CD14-positive monocyte (primary cell): ENCODE results near the gene TUBGCP5. TPM values are rescaled to one million over a fixed set of nuclear protein-coding genes. Genes with fewer than 3 reads are reported as not detected.

Source experiments
- DNase-seq, 3 donors: peaks; one replicate each; pipeline ENCODE4 v3.0.0-alpha.2; 2011 to 2022
- H2AFZ ChIP-seq: 2 replicates; pipeline ENCODE4 v1.6.0; 2012; ENCODE audit warnings: mild to moderate bottlenecking, low read depth, low read length, inconsistent platforms; ENCODE audit not compliant: insufficient read depth, poor library complexity, severe bottlenecking
- H3K27ac ChIP-seq, 2 donors: 1 replicate in 1 of 2; 2 replicates in 1 of 2; pipeline ENCODE4 v1.5.1; 2012 to 2013; ENCODE audit warnings: low read length in 2 of 2, control low read depth in 1 of 2, inconsistent platforms in 1 of 2, low read depth in 1 of 2, mild to moderate bottlenecking in 1 of 2
- H3K27me3 ChIP-seq, 2 donors: one replicate each; pipeline versions ENCODE4 v1.6.0 to v1.6.1; 2011 to 2013; ENCODE audit warnings: low read length in 2 of 2; ENCODE audit not compliant: control insufficient read depth in 2 of 2, insufficient read depth in 2 of 2
- H3K36me3 ChIP-seq, 2 donors: replicated peaks in 1 of 2; 1 replicate in 1 of 2; 2 replicates in 1 of 2; pipeline versions ENCODE4 v1.5.1 to v1.6.1; 2012 to 2013; ENCODE audit warnings: low read length in 2 of 2, control low read depth in 1 of 2, inconsistent platforms in 1 of 2, mild to moderate bottlenecking in 1 of 2; ENCODE audit not compliant: insufficient read depth in 2 of 2, control insufficient read depth in 1 of 2
- H3K4me1 ChIP-seq, 2 donors: 1 replicate in 1 of 2; 2 replicates in 1 of 2; pipeline versions ENCODE4 v1.5.1 to v1.6.1; 2012 to 2013; ENCODE audit warnings: low read length in 2 of 2, control low read depth in 1 of 2, inconsistent platforms in 1 of 2, mild to moderate bottlenecking in 1 of 2, moderate library complexity in 1 of 2; ENCODE audit not compliant: insufficient read depth in 2 of 2, control insufficient read depth in 1 of 2
- H3K4me2 ChIP-seq: replicated peaks from 2 replicates; pipeline ENCODE3; 2012; ENCODE audit warnings: low read length, moderate library complexity, mild to moderate bottlenecking; ENCODE audit not compliant: poor library complexity, severe bottlenecking; ENCODE audit errors: extremely low read depth
- H3K4me3 ChIP-seq, 3 experiments: fragments of 200-600 bp in 1 of 3; sonication (generic) in 1 of 3; replicated peaks in 1 of 3; 1 replicate in 2 of 3; 2 replicates in 1 of 3; pipeline ENCODE4 v1.5.1; 2011 to 2013; ENCODE audit warnings: low read length in 3 of 3, mild to moderate bottlenecking in 3 of 3, control low read depth in 2 of 3, low read depth in 2 of 3, inconsistent platforms in 1 of 3, moderate library complexity in 1 of 3
- H3K79me2 ChIP-seq: 2 replicates; pipeline ENCODE4 v1.6.0; 2012; ENCODE audit warnings: mild to moderate bottlenecking, control low read depth, inconsistent platforms, low read length, moderate library complexity; ENCODE audit not compliant: insufficient read depth
- H3K9ac ChIP-seq: 2 replicates; pipeline ENCODE4 v1.6.0; 2017; ENCODE audit warnings: low read length, mild to moderate bottlenecking; ENCODE audit not compliant: insufficient read depth, poor library complexity, severe bottlenecking
- H3K9me3 ChIP-seq, 2 donors: replicated peaks in 1 of 2; 1 replicate in 1 of 2; 2 replicates in 1 of 2; pipeline versions ENCODE4 v1.5.1 to v1.6.1; 2012 to 2013; ENCODE audit warnings: low read length in 2 of 2, control low read depth in 1 of 2; ENCODE audit not compliant: control insufficient read depth in 1 of 2, insufficient read depth in 1 of 2
- H4K20me1 ChIP-seq: 2 replicates; pipeline ENCODE4 v1.6.0; 2012; ENCODE audit warnings: mild to moderate bottlenecking, low read length, control low read depth, moderate library complexity; ENCODE audit not compliant: insufficient read depth
- H3K27ac Mint-ChIP-seq, 7 donors: one replicate each; pipeline ENCODE4 v1.8.0; 2020; ENCODE audit warnings: mild to moderate bottlenecking in 7 of 7, mixed read lengths in 7 of 7, moderate library complexity in 6 of 7, inconsistent platforms in 2 of 7
- H3K27me3 Mint-ChIP-seq, 3 donors: one replicate each; pipeline ENCODE4 v1.8.0; 2021 to 2022; ENCODE audit warnings: low read depth in 3 of 3, mild to moderate bottlenecking in 3 of 3, mixed read lengths in 3 of 3, moderate library complexity in 3 of 3, inconsistent platforms in 1 of 3
- H3K36me3 Mint-ChIP-seq, 2 donors: one replicate each; pipeline ENCODE4 v1.8.0; 2020; ENCODE audit warnings: mixed read lengths in 2 of 2, inconsistent platforms in 1 of 2, mild to moderate bottlenecking in 1 of 2
- H3K4me1 Mint-ChIP-seq: one replicate; pipeline ENCODE4 v1.8.0; 2020; ENCODE audit warnings: mild to moderate bottlenecking, mixed read lengths
- H3K4me3 Mint-ChIP-seq, 2 donors: one replicate each; pipeline ENCODE4 v1.8.0; 2020; ENCODE audit warnings: mild to moderate bottlenecking in 2 of 2, mixed read lengths in 2 of 2, moderate library complexity in 1 of 2
- H3K9me3 Mint-ChIP-seq, 7 donors: one replicate each; pipeline ENCODE4 v1.8.0; 2020 to 2022; ENCODE audit warnings: mixed read lengths in 7 of 7, mild to moderate bottlenecking in 6 of 7, moderate library complexity in 6 of 7, inconsistent platforms in 2 of 7
- CTCF ChIP-seq: fragments of 200-600 bp; IDR thresholded peaks from one replicate; pipeline ENCODE4 v1.8.0; 2022; ENCODE audit warnings: antibody characterized with exemption, mild to moderate bottlenecking
- WGBS: methylation state at CpG from one replicate; pipeline ENCODE4 v1.1.5; 2013; ENCODE audit warnings: missing lambda C conversion rate; ENCODE audit not compliant: insufficient coverage; 5-methylcytosine and 5-hydroxymethylcytosine counted together
- intact Hi-C, 2 donors: fragments of 100-400 bp; cut with micrococcal nuclease; formaldehyde crosslinking; loops; one replicate each; pipeline versions ENCODE4 v1.15.0 to v1.15.1; 2023
- polyA plus RNA-seq, 3 donors: library from polyadenylated mRNA; depleted of rRNA in 1 of 3; unstranded in 2 of 3; stranded (reverse) in 1 of 3; fragments of 300-500 nt in 2 of 3; fragments of >200 nt in 1 of 3; fragmentation: Illumina TruSeq in 2 of 3; gene quantifications; 1 replicate in 2 of 3; 2 replicates in 1 of 3; pipeline ENCODE4 v1.2.3, GENCODE V29; 2012 to 2021

TUBGCP5 gene
- polyA plus RNA-seq, 3 donors: 1.4 to 5.8 (median 1.8) TPM

DNA sequence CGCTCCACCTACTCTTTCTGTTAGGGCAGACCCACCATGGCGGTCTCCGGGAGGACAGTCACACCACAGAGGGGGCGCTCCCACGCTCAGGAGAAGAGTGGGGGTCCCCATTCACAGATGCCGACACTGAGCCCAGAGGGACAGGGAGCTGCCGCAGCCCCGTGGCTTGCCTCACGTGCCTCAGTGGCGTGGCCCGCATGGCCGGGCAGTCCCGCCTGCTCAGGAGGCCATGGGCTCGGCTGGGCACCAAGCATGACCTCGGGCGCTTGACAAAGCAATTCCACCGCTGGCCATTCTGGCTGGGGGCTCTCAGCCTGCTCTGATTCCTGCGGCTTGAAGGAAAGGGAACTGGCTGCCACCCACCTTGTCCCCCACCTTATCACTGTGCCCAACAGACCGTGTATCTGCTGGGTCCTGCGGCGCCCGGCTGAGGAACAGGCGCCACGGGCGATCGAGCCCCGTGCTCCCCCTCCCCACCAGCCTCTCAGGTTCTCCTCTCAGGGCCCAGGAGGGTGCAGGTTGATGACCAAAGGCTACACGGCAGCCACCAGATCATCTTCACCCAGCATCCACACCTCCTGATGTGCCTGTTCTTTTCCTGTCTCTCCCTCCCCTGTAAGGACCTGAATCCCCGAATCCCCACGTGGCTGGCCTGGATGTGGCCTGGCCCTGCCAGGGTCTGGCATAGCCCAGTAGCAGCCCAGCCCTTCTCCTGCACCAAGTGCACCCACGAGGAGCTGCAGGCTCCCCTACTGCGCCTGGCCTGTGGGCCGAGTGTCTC, 79.9 kb downstream of the TUBGCP5 start:
- Mint-ChIP-seq H3K4me3 (peak overlapping the region in 1 of 2 donors; percentile 50), H3K27me3 (peaks cover 0 to 1% (median 0%) of the 10 kb centered on the region in 3 donors), H3K9me3 (no peaks in the 10 kb centered on the region), H3K27ac (peak overlapping the region in 3 of 7 donors; percentile 13 to 87 (median 21)), H3K36me3 (peaks cover 4 to 11% of the 10 kb centered on the region in 2 donors), H3K4me1 (peaks cover 69% of the 10 kb centered on the region)
- no peak for TF ChIP-seq CTCF
- Histone ChIP-seq H3K36me3 (no peaks in the 10 kb centered on the region), H3K4me1 (peaks cover 43 to 46% of the 10 kb centered on the region in 2 donors), H3K9me3 (no peaks in the 10 kb centered on the region), H4K20me1 (peaks cover 99% of the 10 kb centered on the region), H3K4me2 (no peak overlapping the region), H3K79me2 (peaks cover 74% of the 10 kb centered on the region), H3K27ac (no peak overlapping the region), H3K4me3 (no peak overlapping the region), H3K9ac (no peak overlapping the region), H2AFZ (no peak overlapping the region), H3K27me3 (no peaks in the 10 kb centered on the region)
- intact Hi-C loops: no loop called here
- WGBS: 94% methylated on average over 32 of the region's 33 CpGs
- no peak for DNase-seq

- peaks cover 61% of the 10 kb centered on the region for H3K4me1 Mint-ChIP-seq
- Histone ChIP-seq H3K4me1 (peaks cover 40 to 46% of the 10 kb centered on the region in 2 donors), H3K4me2 (no peak overlapping the region), H3K9me3 (no peaks in the 10 kb centered on the region), H2AFZ (no peak overlapping the region), H3K79me2 (peaks cover 74% of the 10 kb centered on the region), H3K9ac (no peak overlapping the region), H4K20me1 (peaks cover 98% of the 10 kb centered on the region), H3K27me3 (no peaks in the 10 kb centered on the region), H3K4me3 (no peak overlapping the region), H3K27ac (no peak overlapping the region), H3K36me3 (no peaks in the 10 kb centered on the region)
- intact Hi-C loops: no loop called here
- TF ChIP-seq CTCF: no peak
- H3K4me3 Mint-ChIP-seq: no peak overlapping the region
- WGBS: 93% methylated on average over 12 of the region's 16 CpGs
- H3K36me3 Mint-ChIP-seq: peaks cover 4 to 10% of the 10 kb centered on the region in 2 donors
- peaks cover 0 to 1% (median 0%) of the 10 kb centered on the region in 3 donors for H3K27me3 Mint-ChIP-seq
- H3K27ac Mint-ChIP-seq: peak overlapping the region in 2 of 7 donors; percentile 50 to 83
- DNase-seq: no peak
- H3K9me3 Mint-ChIP-seq: no peaks in the 10 kb centered on the region
Measured at GRCh38 chr15:22958487-22959280, 80.7 kb downstream of the TUBGCP5 start.
